Stomach (tissue), 4 donors: Measurements from ENCODE around the gene ABHD15.

Source experiments
- EP300 ChIP-seq: sonication (generic); formaldehyde crosslinking; IDR thresholded peaks from one replicate; pipeline ENCODE4 v1.6.1; 2017; ENCODE audit warnings: antibody characterized with exemption
- POLR2A ChIP-seq, 4 donors: fragments of 450-650 bp; IDR thresholded peaks; one replicate each; pipeline ENCODE4 v1.6.1; 2016; ENCODE audit warnings: antibody characterized with exemption in 4 of 4, control low read depth in 2 of 4, mild to moderate bottlenecking in 1 of 4, moderate library complexity in 1 of 4
- POLR2AphosphoS5 ChIP-seq, 3 donors: sonication (generic); formaldehyde crosslinking; IDR thresholded peaks; one replicate each; pipeline ENCODE4 v1.6.1; 2016; ENCODE audit warnings: antibody characterized with exemption in 3 of 3
- TF ChIP-seq, protein P1 (sequence below), 7 experiments: fragments of 450-650 bp in 4 of 7; fragments of 200-600 bp in 3 of 7; sonication (generic) in 3 of 7; IDR thresholded peaks; one replicate each; pipeline ENCODE4 v1.5.1; 2016 to 2019; ENCODE audit warnings: antibody characterized with exemption in 7 of 7, control low read depth in 2 of 7, mild to moderate bottlenecking in 1 of 7

DNA sequence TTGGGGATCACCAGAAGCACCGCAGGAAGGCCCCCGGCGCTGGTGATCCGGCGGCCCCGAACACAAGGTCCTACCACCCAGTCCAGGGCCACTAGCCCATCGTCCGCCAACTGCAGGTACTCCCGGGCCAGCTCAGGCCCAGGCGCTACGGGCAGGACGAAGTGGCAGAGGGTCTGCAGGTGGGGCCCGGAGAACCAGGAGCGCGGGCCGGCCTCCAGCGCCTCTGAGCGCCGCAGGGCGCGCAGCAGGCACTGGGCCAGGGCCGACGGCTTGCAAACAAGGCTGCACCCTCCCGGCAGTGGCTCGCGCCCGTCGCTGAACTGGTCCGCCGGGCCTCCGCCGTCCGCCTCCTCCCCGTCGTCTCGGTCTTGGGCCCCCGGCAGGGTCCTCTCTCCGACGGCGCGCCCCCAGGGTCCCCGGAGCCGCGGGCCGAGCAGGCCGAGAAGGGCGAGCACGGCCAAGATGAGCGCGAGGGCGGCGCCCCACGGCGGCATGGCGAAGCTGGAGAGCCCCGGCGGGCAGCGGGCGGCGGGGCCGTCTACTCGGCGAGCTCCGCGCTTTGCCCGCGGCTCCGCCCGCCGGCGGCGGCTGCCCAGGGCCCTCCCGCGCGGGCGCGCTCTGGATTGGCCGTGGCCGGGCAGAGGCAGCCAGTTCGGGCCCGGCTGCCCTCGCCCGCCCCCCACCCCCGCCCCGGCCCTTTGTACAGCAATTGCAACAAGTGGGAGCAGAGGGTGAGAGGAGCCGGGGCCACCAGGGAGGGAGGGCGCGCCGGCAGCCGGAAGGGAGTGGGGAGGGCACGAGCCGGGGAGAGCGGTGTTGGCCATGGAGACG lies at the start of gene ABHD15:
- TF ChIP-seq, protein P1, sequence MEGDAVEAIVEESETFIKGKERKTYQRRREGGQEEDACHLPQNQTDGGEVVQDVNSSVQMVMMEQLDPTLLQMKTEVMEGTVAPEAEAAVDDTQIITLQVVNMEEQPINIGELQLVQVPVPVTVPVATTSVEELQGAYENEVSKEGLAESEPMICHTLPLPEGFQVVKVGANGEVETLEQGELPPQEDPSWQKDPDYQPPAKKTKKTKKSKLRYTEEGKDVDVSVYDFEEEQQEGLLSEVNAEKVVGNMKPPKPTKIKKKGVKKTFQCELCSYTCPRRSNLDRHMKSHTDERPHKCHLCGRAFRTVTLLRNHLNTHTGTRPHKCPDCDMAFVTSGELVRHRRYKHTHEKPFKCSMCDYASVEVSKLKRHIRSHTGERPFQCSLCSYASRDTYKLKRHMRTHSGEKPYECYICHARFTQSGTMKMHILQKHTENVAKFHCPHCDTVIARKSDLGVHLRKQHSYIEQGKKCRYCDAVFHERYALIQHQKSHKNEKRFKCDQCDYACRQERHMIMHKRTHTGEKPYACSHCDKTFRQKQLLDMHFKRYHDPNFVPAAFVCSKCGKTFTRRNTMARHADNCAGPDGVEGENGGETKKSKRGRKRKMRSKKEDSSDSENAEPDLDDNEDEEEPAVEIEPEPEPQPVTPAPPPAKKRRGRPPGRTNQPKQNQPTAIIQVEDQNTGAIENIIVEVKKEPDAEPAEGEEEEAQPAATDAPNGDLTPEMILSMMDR (IDR thresholded peaks at IDR 0.05) = no peak
- peak in 1 of 4 donors; percentile 34 for TF ChIP-seq POLR2A (IDR thresholded peaks at IDR 0.05)
- peak in 2 of 3 donors; percentile 75 to 79 for TF ChIP-seq POLR2AphosphoS5 (IDR thresholded peaks at IDR 0.05)
- TF ChIP-seq EP300 = no peak
